Smooth muscle cell (in vitro differentiated cells): ENCODE results near the gene PSAP. TPM values are rescaled to one million over a fixed set of nuclear protein-coding genes. Genes with fewer than 3 reads are reported as not detected.
"Not testable (repeated sequence)": the region's sequence is repeated elsewhere in the genome, so short reads cannot be mapped to it uniquely, and the experiment has no call there.

Source experiments
- DNase-seq: peaks from one replicate; lab custom pipeline; 2025; ENCODE audit not compliant: unreplicated experiment; lab: John Stamatoyannopoulos, UW
- H2AFZ ChIP-seq: fragments of 200-600 bp; sonication (generic); 2 replicates; pipeline ENCODE4 v1.6.0; 2016; ENCODE audit warnings: antibody characterized with exemption, low read depth, mild to moderate bottlenecking
- H3F3A ChIP-seq: fragments of 200-600 bp; sonication (generic); 2 replicates; pipeline ENCODE4 v1.6.0; 2017; ENCODE audit warnings: antibody characterized with exemption, low read depth
- H3K27ac ChIP-seq: fragments of 200-600 bp; sonication (generic); 2 replicates; pipeline ENCODE4 v1.5.1; 2016; ENCODE audit warnings: low read depth, mild to moderate bottlenecking
- H3K27me3 ChIP-seq: fragments of 200-600 bp; sonication (generic); 2 replicates; pipeline ENCODE4 v1.6.1; 2016; ENCODE audit warnings: low read depth, mild to moderate bottlenecking
- H3K36me3 ChIP-seq: fragments of 200-600 bp; sonication (generic); 2 replicates; pipeline ENCODE4 v1.5.1; 2016; ENCODE audit warnings: low read depth
- H3K4me1 ChIP-seq: fragments of 200-600 bp; sonication (generic); 2 replicates; pipeline ENCODE4 v1.5.1; 2016; ENCODE audit warnings: low read depth
- H3K4me2 ChIP-seq: fragments of 200-600 bp; sonication (generic); 2 replicates; pipeline ENCODE4 v1.6.0; 2016; ENCODE audit warnings: mild to moderate bottlenecking
- H3K4me3 ChIP-seq: fragments of 200-600 bp; sonication (generic); 2 replicates; pipeline ENCODE4 v1.5.1; 2016; ENCODE audit warnings: mild to moderate bottlenecking
- H3K79me2 ChIP-seq: fragments of 200-600 bp; sonication (generic); 2 replicates; pipeline ENCODE4 v1.6.0; 2016; ENCODE audit warnings: low read depth, mild to moderate bottlenecking
- H3K9ac ChIP-seq: fragments of 200-600 bp; sonication (generic); 2 replicates; pipeline ENCODE4 v1.6.0; 2016; ENCODE audit warnings: low read depth
- H3K9me3 ChIP-seq: fragments of 200-600 bp; sonication (generic); replicated peaks from 2 replicates; pipeline ENCODE4 v1.5.1; 2016; ENCODE audit warnings: low read depth
- H4K20me1 ChIP-seq: fragments of 200-600 bp; sonication (generic); 2 replicates; pipeline ENCODE4 v1.6.0; 2016; ENCODE audit warnings: low read depth
- CTCF ChIP-seq: fragments of 200-600 bp; sonication (generic); IDR thresholded peaks from 2 replicates; pipeline ENCODE4 v1.5.1; 2017; ENCODE audit warnings: borderline replicate concordance, mild to moderate bottlenecking, antibody characterized with exemption; ENCODE audit not compliant: insufficient read depth, poor library complexity, severe bottlenecking
- WGBS: methylation state at CpG from one replicate; pipeline ENCODE4 v1.1.7; 2016; ENCODE audit warnings: low lambda C conversion rate; 5-methylcytosine and 5-hydroxymethylcytosine counted together
- polyA plus RNA-seq: library from polyadenylated mRNA; unstranded; fragments of >200 nt; fragmentation: Nextera tagmentation; extraction: Ambion mirVana; gene quantifications from 2 replicates; pipeline ENCODE4 v1.2.1, GENCODE V29; 2016
- total RNA-seq: library from RNA; depleted of rRNA; stranded (reverse); fragments of >200 nt; gene quantifications from 2 replicates; pipeline ENCODE4 v1.2.3, GENCODE V29; 2014

The PSAP gene
- total and polyA plus RNA-seq, 2 experiments from 2014 or later = 282 to 500 TPM

GRCh38 chr10:71882813-71883659, 32.0 kb upstream of the PSAP start:
- 77% methylated on average over 10 of the region's 10 CpGs for WGBS
- TF ChIP-seq CTCF = no peak
- H3F3A ChIP-seq = no peaks in the 10 kb centered on the region

GRCh38 chr10:71881647-71882355, 30.8 kb upstream of the PSAP start:
- no peak overlapping the region for H3K4me3 ChIP-seq
- H3K9me3 ChIP-seq = no peaks in the 10 kb centered on the region
- no peak for DNase-seq
- no peak overlapping the region for H3K9ac ChIP-seq
- no peak overlapping the region for H3K4me2 ChIP-seq
- no peaks in the 10 kb centered on the region for H3K27me3 ChIP-seq
- no peak overlapping the region for H2AFZ ChIP-seq
- WGBS = 90% methylated on average over 9 of the region's 9 CpGs
- no peaks in the 10 kb centered on the region for H3K4me1 ChIP-seq
- no peak for TF ChIP-seq CTCF
- H3K79me2 ChIP-seq = no peaks in the 10 kb centered on the region
- no peaks in the 10 kb centered on the region for H3F3A ChIP-seq
- no peaks in the 10 kb centered on the region for H3K36me3 ChIP-seq
- no peaks in the 10 kb centered on the region for H4K20me1 ChIP-seq
- no peak overlapping the region for H3K27ac ChIP-seq

More at GRCh38 chr10:71882813-71883659, 32.0 kb upstream of the PSAP start:
- Histone ChIP-seq H3K27me3 (no peaks in the 10 kb centered on the region), H3K79me2 (no peaks in the 10 kb centered on the region), H3K4me3 (no peak overlapping the region), H3K9ac (no peak overlapping the region), H3K4me1 (no peaks in the 10 kb centered on the region), H3K36me3 (no peaks in the 10 kb centered on the region), H2AFZ (no peak overlapping the region), H3K4me2 (no peak overlapping the region), H4K20me1 (no peaks in the 10 kb centered on the region), H3K27ac (no peak overlapping the region), H3K9me3 (no peaks in the 10 kb centered on the region)
- DNase-seq = no peak

GRCh38 chr10:71881307-71881624, 30.2 kb upstream of the PSAP start:
- H3K4me3 ChIP-seq, H2AFZ ChIP-seq, H3K36me3 ChIP-seq, H4K20me1 ChIP-seq, H3K4me1 ChIP-seq, DNase-seq, H3K4me2 ChIP-seq, H3K9me3 ChIP-seq, H3K79me2 ChIP-seq, H3K27me3 ChIP-seq, H3K27ac ChIP-seq, H3F3A ChIP-seq, H3K9ac ChIP-seq: not testable (repeated sequence)
- WGBS = 100% methylated on average over 2 of the region's 2 CpGs

- no peak overlapping the region for H3K27ac ChIP-seq
- no peak overlapping the region for H3K4me2 ChIP-seq
- H3K4me3 ChIP-seq = no peak overlapping the region
- no peaks in the 10 kb centered on the region for H3K36me3 ChIP-seq
- H3K27me3 ChIP-seq = no peaks in the 10 kb centered on the region
- no peak overlapping the region for H2AFZ ChIP-seq
- no peak for TF ChIP-seq CTCF
- no peak for DNase-seq
- H3F3A ChIP-seq = no peaks in the 10 kb centered on the region
- H3K9me3 ChIP-seq = no peaks in the 10 kb centered on the region
- H3K79me2 ChIP-seq = no peaks in the 10 kb centered on the region
- H3K9ac ChIP-seq = no peak overlapping the region
- WGBS = 87% methylated on average over 13 of the region's 13 CpGs
- H4K20me1 ChIP-seq = no peaks in the 10 kb centered on the region
- H3K4me1 ChIP-seq = no peaks in the 10 kb centered on the region
These were observed 29.6 kb upstream of the PSAP start for GRCh38 chr10:71880425-71881306.
